OCI-M2 (cell line): ENCODE measurements around the gene ZNF444.

Source experiments
- DNase-seq: peaks from one replicate; lab custom pipeline; 2025; ENCODE audit not compliant: unreplicated experiment; lab: John Stamatoyannopoulos, UW

ZNF444 gene

GRCh38 chr19:56106993-56107392 is 34.1 kb upstream of the ZNF444 start:
- no peak for DNase-seq

- DNase-seq: no peak
Measured at GRCh38 chr19:56107626-56108351, 33.3 kb upstream of the ZNF444 start.

- DNase-seq: no peak
Measured at GRCh38 chr19:56108447-56109195, 32.5 kb upstream of the ZNF444 start.

GRCh38 chr19:56109226-56109625 is 31.9 kb upstream of the ZNF444 start:
- no peak for DNase-seq

GRCh38 chr19:56110515-56111448 is 30.3 kb upstream of the ZNF444 start:
- DNase-seq: no peak

- no peak for DNase-seq
Measured at GRCh38 chr19:56111601-56112312, 29.3 kb upstream of the ZNF444 start.

- DNase-seq: no peak
Measured at GRCh38 chr19:56112313-56112709, 28.8 kb upstream of the ZNF444 start.

GRCh38 chr19:56113074-56113632 is 27.9 kb upstream of the ZNF444 start:
- no peak for DNase-seq

- no peak for DNase-seq
Measured at GRCh38 chr19:56114051-56114777, 26.9 kb upstream of the ZNF444 start.

GRCh38 chr19:56114778-56115110 is 26.3 kb upstream of the ZNF444 start:
- no peak for DNase-seq

- DNase-seq: no peak
Measured at GRCh38 chr19:56115490-56115889, 25.6 kb upstream of the ZNF444 start.

GRCh38 chr19:56116606-56117005 is 24.5 kb upstream of the ZNF444 start:
- DNase-seq: no peak

- no peak for DNase-seq
Measured at GRCh38 chr19:56117376-56117884, 23.7 kb upstream of the ZNF444 start.

GRCh38 chr19:56117889-56118288 is 23.2 kb upstream of the ZNF444 start:
- DNase-seq: no peak

- no peak for DNase-seq
Measured at GRCh38 chr19:56118666-56119581, 22.2 kb upstream of the ZNF444 start.

GRCh38 chr19:56119582-56119978 is 21.5 kb upstream of the ZNF444 start:
- DNase-seq: no peak

- DNase-seq: no peak
Measured at GRCh38 chr19:56120002-56120370, 21.1 kb upstream of the ZNF444 start.

GRCh38 chr19:56120371-56121179 is 20.5 kb upstream of the ZNF444 start:
- DNase-seq: peak; percentile 29
